Erythroblast (primary cell): ENCODE results near the gene TELO2.

Source experiments
- GATA1 ChIP-seq: IDR thresholded peaks from 2 replicates; pipeline ENCODE4 v1.6.1; 2011; ENCODE audit warnings: low read depth, mild to moderate bottlenecking, control low read depth, low read length, moderate library complexity
- POLR2A ChIP-seq: IDR thresholded peaks from 2 replicates; pipeline ENCODE4 v1.6.1; 2011; ENCODE audit warnings: mild to moderate bottlenecking, low read length

- TF ChIP-seq POLR2A (no peak), GATA1 (no peak)
Measured at GRCh38 chr16:1457489-1458245, 35.5 kb upstream of the TELO2 start.
